Endothelial cell of umbilical vein (primary cell): ENCODE data around the gene RANBP3.

Source experiments
- CTCF ChIP-seq, 2 donors: IDR thresholded peaks; 1 replicate in 1 of 2; 2 replicates in 1 of 2; pipeline ENCODE4 v1.5.1; 2011; ENCODE audit warnings: low read length in 2 of 2, mild to moderate bottlenecking in 2 of 2, moderate library complexity in 2 of 2, control low read depth in 1 of 2, inconsistent platforms in 1 of 2, low read depth in 1 of 2; ENCODE audit not compliant: insufficient read depth in 1 of 2; ENCODE audit errors: extremely low read depth in 1 of 2
- EZH2 ChIP-seq: IDR thresholded peaks from 2 replicates; pipeline ENCODE4 v1.6.1; 2012; ENCODE audit warnings: borderline replicate concordance, low read depth, mild to moderate bottlenecking, moderate library complexity, low read length, inconsistent platforms; ENCODE audit not compliant: severe bottlenecking
- FOS ChIP-seq: IDR thresholded peaks from 2 replicates; pipeline ENCODE4 v1.6.1; 2011; ENCODE audit warnings: mild to moderate bottlenecking, low read length, moderate library complexity, borderline replicate concordance; ENCODE audit not compliant: insufficient read depth
- GATA2 ChIP-seq: IDR thresholded peaks from 2 replicates; pipeline ENCODE4 v1.7.0; 2011; ENCODE audit warnings: low read depth, mild to moderate bottlenecking, moderate library complexity, mixed read lengths, low read length; ENCODE audit not compliant: insufficient read length, insufficient read depth
- JUN ChIP-seq: IDR thresholded peaks from 2 replicates; pipeline ENCODE4 v1.6.1; 2011; ENCODE audit warnings: borderline replicate concordance, low read depth; ENCODE audit not compliant: insufficient read length, insufficient read depth
- MAX ChIP-seq: IDR thresholded peaks from 2 replicates; pipeline ENCODE4 v1.6.1; 2011; ENCODE audit not compliant: insufficient read depth, insufficient read length
- MYC ChIP-seq: IDR thresholded peaks from one replicate; pipeline ENCODE4 v1.6.1; 2011; ENCODE audit warnings: mild to moderate bottlenecking, low read depth, low read length
- POLR2A ChIP-seq: IDR thresholded peaks from 2 replicates; pipeline ENCODE4 v1.6.1; 2012; ENCODE audit warnings: low read depth, mild to moderate bottlenecking, control low read depth, low read length
- POLR2AphosphoS5 ChIP-seq: IDR thresholded peaks from 2 replicates; pipeline ENCODE4 v1.6.1; 2012; ENCODE audit warnings: low read depth, mild to moderate bottlenecking, control low read depth, low read length, moderate library complexity; ENCODE audit not compliant: insufficient read depth

GRCh38 chr19:5941673-5942072 is 36.3 kb downstream of the RANBP3 start:
- TF ChIP-seq CTCF (IDR thresholded peaks at IDR 0.05; ENCODE audit: extremely low read depth in 1 of 2, insufficient read depth in 1 of 2, low read depth in 1 of 2, low read length in 2 of 2), result no peak
- TF ChIP-seq POLR2A, result no peak
- TF ChIP-seq GATA2, result no peak
- TF ChIP-seq EZH2, result no peak
- TF ChIP-seq FOS, result no peak
- no peak for TF ChIP-seq MAX
- no peak for TF ChIP-seq POLR2AphosphoS5
- TF ChIP-seq MYC, result no peak
- TF ChIP-seq JUN, result no peak
